CD14-positive monocyte (primary cell): ENCODE measurements around the gene VNN1. TPM values are rescaled to one million over a fixed set of nuclear protein-coding genes. Genes with fewer than 3 reads are reported as not detected.

Experiments
- DNase-seq, 3 donors: peaks; one replicate each; pipeline ENCODE4 v3.0.0-alpha.2; 2011 to 2022
- H2AFZ ChIP-seq: 2 replicates; pipeline ENCODE4 v1.6.0; 2012; ENCODE audit warnings: mild to moderate bottlenecking, low read depth, low read length, inconsistent platforms; ENCODE audit not compliant: insufficient read depth, poor library complexity, severe bottlenecking
- H3K27ac ChIP-seq, 2 donors: 1 replicate in 1 of 2; 2 replicates in 1 of 2; pipeline ENCODE4 v1.5.1; 2012 to 2013; ENCODE audit warnings: low read length in 2 of 2, control low read depth in 1 of 2, inconsistent platforms in 1 of 2, low read depth in 1 of 2, mild to moderate bottlenecking in 1 of 2
- H3K27me3 ChIP-seq, 2 donors: one replicate each; pipeline versions ENCODE4 v1.6.0 to v1.6.1; 2011 to 2013; ENCODE audit warnings: low read length in 2 of 2; ENCODE audit not compliant: control insufficient read depth in 2 of 2, insufficient read depth in 2 of 2
- H3K36me3 ChIP-seq, 2 donors: replicated peaks in 1 of 2; 1 replicate in 1 of 2; 2 replicates in 1 of 2; pipeline versions ENCODE4 v1.5.1 to v1.6.1; 2012 to 2013; ENCODE audit warnings: low read length in 2 of 2, control low read depth in 1 of 2, inconsistent platforms in 1 of 2, mild to moderate bottlenecking in 1 of 2; ENCODE audit not compliant: insufficient read depth in 2 of 2, control insufficient read depth in 1 of 2
- H3K4me1 ChIP-seq, 2 donors: 1 replicate in 1 of 2; 2 replicates in 1 of 2; pipeline versions ENCODE4 v1.5.1 to v1.6.1; 2012 to 2013; ENCODE audit warnings: low read length in 2 of 2, control low read depth in 1 of 2, inconsistent platforms in 1 of 2, mild to moderate bottlenecking in 1 of 2, moderate library complexity in 1 of 2; ENCODE audit not compliant: insufficient read depth in 2 of 2, control insufficient read depth in 1 of 2
- H3K4me2 ChIP-seq: replicated peaks from 2 replicates; pipeline ENCODE3; 2012; ENCODE audit warnings: low read length, moderate library complexity, mild to moderate bottlenecking; ENCODE audit not compliant: poor library complexity, severe bottlenecking; ENCODE audit errors: extremely low read depth
- H3K4me3 ChIP-seq, 3 experiments: fragments of 200-600 bp in 1 of 3; sonication (generic) in 1 of 3; replicated peaks in 1 of 3; 1 replicate in 2 of 3; 2 replicates in 1 of 3; pipeline ENCODE4 v1.5.1; 2011 to 2013; ENCODE audit warnings: low read length in 3 of 3, mild to moderate bottlenecking in 3 of 3, control low read depth in 2 of 3, low read depth in 2 of 3, inconsistent platforms in 1 of 3, moderate library complexity in 1 of 3
- H3K79me2 ChIP-seq: 2 replicates; pipeline ENCODE4 v1.6.0; 2012; ENCODE audit warnings: mild to moderate bottlenecking, control low read depth, inconsistent platforms, low read length, moderate library complexity; ENCODE audit not compliant: insufficient read depth
- H3K9ac ChIP-seq: 2 replicates; pipeline ENCODE4 v1.6.0; 2017; ENCODE audit warnings: low read length, mild to moderate bottlenecking; ENCODE audit not compliant: insufficient read depth, poor library complexity, severe bottlenecking
- H3K9me3 ChIP-seq, 2 donors: replicated peaks in 1 of 2; 1 replicate in 1 of 2; 2 replicates in 1 of 2; pipeline versions ENCODE4 v1.5.1 to v1.6.1; 2012 to 2013; ENCODE audit warnings: low read length in 2 of 2, control low read depth in 1 of 2; ENCODE audit not compliant: control insufficient read depth in 1 of 2, insufficient read depth in 1 of 2
- H4K20me1 ChIP-seq: 2 replicates; pipeline ENCODE4 v1.6.0; 2012; ENCODE audit warnings: mild to moderate bottlenecking, low read length, control low read depth, moderate library complexity; ENCODE audit not compliant: insufficient read depth
- H3K27ac Mint-ChIP-seq, 7 donors: one replicate each; pipeline ENCODE4 v1.8.0; 2020; ENCODE audit warnings: mild to moderate bottlenecking in 7 of 7, mixed read lengths in 7 of 7, moderate library complexity in 6 of 7, inconsistent platforms in 2 of 7
- H3K27me3 Mint-ChIP-seq, 3 donors: one replicate each; pipeline ENCODE4 v1.8.0; 2021 to 2022; ENCODE audit warnings: low read depth in 3 of 3, mild to moderate bottlenecking in 3 of 3, mixed read lengths in 3 of 3, moderate library complexity in 3 of 3, inconsistent platforms in 1 of 3
- H3K36me3 Mint-ChIP-seq, 2 donors: one replicate each; pipeline ENCODE4 v1.8.0; 2020; ENCODE audit warnings: mixed read lengths in 2 of 2, inconsistent platforms in 1 of 2, mild to moderate bottlenecking in 1 of 2
- H3K4me1 Mint-ChIP-seq: one replicate; pipeline ENCODE4 v1.8.0; 2020; ENCODE audit warnings: mild to moderate bottlenecking, mixed read lengths
- H3K4me3 Mint-ChIP-seq, 2 donors: one replicate each; pipeline ENCODE4 v1.8.0; 2020; ENCODE audit warnings: mild to moderate bottlenecking in 2 of 2, mixed read lengths in 2 of 2, moderate library complexity in 1 of 2
- H3K9me3 Mint-ChIP-seq, 7 donors: one replicate each; pipeline ENCODE4 v1.8.0; 2020 to 2022; ENCODE audit warnings: mixed read lengths in 7 of 7, mild to moderate bottlenecking in 6 of 7, moderate library complexity in 6 of 7, inconsistent platforms in 2 of 7
- WGBS: methylation state at CpG from one replicate; pipeline ENCODE4 v1.1.5; 2013; ENCODE audit warnings: missing lambda C conversion rate; ENCODE audit not compliant: insufficient coverage; 5-methylcytosine and 5-hydroxymethylcytosine counted together
- intact Hi-C, 2 donors: fragments of 100-400 bp; cut with micrococcal nuclease; formaldehyde crosslinking; loops; one replicate each; pipeline versions ENCODE4 v1.15.0 to v1.15.1; 2023
- polyA plus RNA-seq, 3 donors: library from polyadenylated mRNA; depleted of rRNA in 1 of 3; unstranded in 2 of 3; stranded (reverse) in 1 of 3; fragments of 300-500 nt in 2 of 3; fragments of >200 nt in 1 of 3; fragmentation: Illumina TruSeq in 2 of 3; gene quantifications; 1 replicate in 2 of 3; 2 replicates in 1 of 3; pipeline ENCODE4 v1.2.3, GENCODE V29; 2012 to 2021
- TF ChIP-seq, protein P1 (sequence below): fragments of 200-600 bp; IDR thresholded peaks from one replicate; pipeline ENCODE4 v1.8.0; 2022; ENCODE audit warnings: antibody characterized with exemption, mild to moderate bottlenecking

The VNN1 gene
- polyA plus RNA-seq, 3 donors = 7.9 to 61.2 (median 47.9) TPM

DNA sequence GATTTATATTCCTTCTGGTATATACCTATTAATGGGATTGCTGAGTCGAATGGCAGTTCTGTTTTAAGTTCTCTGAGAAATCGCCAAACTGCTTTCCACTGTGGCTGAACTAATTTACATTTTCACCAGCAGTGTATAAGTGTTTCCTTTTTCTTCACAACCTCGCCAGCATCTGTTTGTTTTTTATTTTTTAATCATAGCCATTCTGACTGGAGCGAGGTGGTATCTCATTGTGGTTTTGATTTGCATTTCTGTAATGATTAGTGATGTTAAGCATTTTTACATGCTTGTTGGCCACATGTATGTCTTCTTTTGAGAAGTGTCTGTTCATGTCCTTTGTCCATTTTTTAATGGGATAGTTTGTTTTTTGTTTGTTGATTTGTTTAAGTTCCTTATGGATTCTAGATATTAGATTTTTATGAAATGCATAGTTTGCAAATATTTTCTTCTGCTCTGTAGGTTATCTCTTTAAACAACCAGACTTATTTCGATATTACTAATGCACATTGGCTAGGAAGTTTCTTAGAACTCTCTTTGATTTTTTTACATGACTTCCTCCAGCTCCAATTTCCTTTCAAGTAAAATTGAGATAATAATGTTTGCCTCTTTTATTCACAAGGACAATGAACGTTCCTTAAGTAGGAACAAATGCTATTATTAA lies 12.2 kb upstream of the VNN1 start:
- Histone ChIP-seq H3K4me1 (peaks cover 6 to 9% of the 10 kb centered on the region in 2 donors), H3K4me3 (no peak overlapping the region), H3K9me3 (no peaks in the 10 kb centered on the region), H2AFZ (no peak overlapping the region), H3K27me3 (no peaks in the 10 kb centered on the region), H3K36me3 (peaks cover 19 to 73% of the 10 kb centered on the region in 2 donors), H3K79me2 (no peaks in the 10 kb centered on the region), H4K20me1 (no peaks in the 10 kb centered on the region), H3K9ac (no peak overlapping the region), H3K4me2 (no peak overlapping the region), H3K27ac (no peak overlapping the region)
- Mint-ChIP-seq H3K9me3 (no peaks in the 10 kb centered on the region), H3K4me3 (no peak overlapping the region), H3K27me3 (peaks cover 2% of the 10 kb centered on the region in 3 donors), H3K36me3 (peaks cover 73 to 77% of the 10 kb centered on the region in 2 donors), H3K4me1 (peaks cover 9% of the 10 kb centered on the region), H3K27ac (no peak overlapping the region)
- no CpG with 5 or more reads among the region's 6 CpGs for WGBS
- DNase-seq = no peak
- intact Hi-C loops = no loop called here
- TF ChIP-seq, protein P1, sequence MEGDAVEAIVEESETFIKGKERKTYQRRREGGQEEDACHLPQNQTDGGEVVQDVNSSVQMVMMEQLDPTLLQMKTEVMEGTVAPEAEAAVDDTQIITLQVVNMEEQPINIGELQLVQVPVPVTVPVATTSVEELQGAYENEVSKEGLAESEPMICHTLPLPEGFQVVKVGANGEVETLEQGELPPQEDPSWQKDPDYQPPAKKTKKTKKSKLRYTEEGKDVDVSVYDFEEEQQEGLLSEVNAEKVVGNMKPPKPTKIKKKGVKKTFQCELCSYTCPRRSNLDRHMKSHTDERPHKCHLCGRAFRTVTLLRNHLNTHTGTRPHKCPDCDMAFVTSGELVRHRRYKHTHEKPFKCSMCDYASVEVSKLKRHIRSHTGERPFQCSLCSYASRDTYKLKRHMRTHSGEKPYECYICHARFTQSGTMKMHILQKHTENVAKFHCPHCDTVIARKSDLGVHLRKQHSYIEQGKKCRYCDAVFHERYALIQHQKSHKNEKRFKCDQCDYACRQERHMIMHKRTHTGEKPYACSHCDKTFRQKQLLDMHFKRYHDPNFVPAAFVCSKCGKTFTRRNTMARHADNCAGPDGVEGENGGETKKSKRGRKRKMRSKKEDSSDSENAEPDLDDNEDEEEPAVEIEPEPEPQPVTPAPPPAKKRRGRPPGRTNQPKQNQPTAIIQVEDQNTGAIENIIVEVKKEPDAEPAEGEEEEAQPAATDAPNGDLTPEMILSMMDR = no peak

DNA sequence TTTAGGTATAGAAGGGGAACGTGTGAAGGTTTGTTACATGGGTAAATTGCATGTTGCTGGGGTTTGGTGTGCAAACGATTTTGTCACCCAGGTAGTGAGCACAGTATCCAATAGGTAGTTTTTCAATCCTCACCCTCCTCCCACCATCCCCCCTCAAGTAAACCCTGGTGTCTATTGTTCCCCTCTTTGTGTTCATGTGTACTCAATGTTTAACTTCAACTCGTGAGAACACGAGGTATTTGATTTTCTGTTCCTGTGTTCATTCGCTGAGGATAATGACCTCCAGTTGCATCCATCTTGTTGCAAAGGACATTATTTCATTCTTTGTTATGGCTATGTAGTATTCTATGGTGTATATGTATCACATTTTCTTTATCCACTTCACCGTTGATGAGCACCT lies 11.6 kb upstream of the VNN1 start:
- Histone ChIP-seq H2AFZ (no peak overlapping the region), H3K79me2 (no peaks in the 10 kb centered on the region), H4K20me1 (no peaks in the 10 kb centered on the region), H3K36me3 (peaks cover 19 to 73% of the 10 kb centered on the region in 2 donors), H3K9me3 (no peaks in the 10 kb centered on the region), H3K27ac (no peak overlapping the region), H3K27me3 (no peaks in the 10 kb centered on the region), H3K4me1 (peaks cover 3% of the 10 kb centered on the region in 2 donors), H3K4me2 (no peak overlapping the region), H3K9ac (no peak overlapping the region), H3K4me3 (no peak overlapping the region)
- H3K36me3 Mint-ChIP-seq = peaks cover 78 to 82% of the 10 kb centered on the region in 2 donors
- no peak overlapping the region for H3K4me3 Mint-ChIP-seq
- no peaks in the 10 kb centered on the region for H3K9me3 Mint-ChIP-seq
- WGBS = 100% methylated on average over 2 of the region's 6 CpGs
- intact Hi-C loops = no loop called here
- DNase-seq = no peak
- H3K27ac Mint-ChIP-seq = no peak overlapping the region
- peaks cover 2% of the 10 kb centered on the region in 3 donors for H3K27me3 Mint-ChIP-seq
- H3K4me1 Mint-ChIP-seq = peaks cover 11% of the 10 kb centered on the region
- TF ChIP-seq, protein P1 = no peak
